ENCODE results near the gene KATNAL2. TPM values are rescaled to one million over a fixed set of nuclear protein-coding genes. Genes with fewer than 3 reads are reported as not detected.

The KATNAL2 gene
- total RNA-seq, 1 donor from 2014 or later, result 7.7 TPM

- H3K36me3 Mint-ChIP-seq (ENCODE audit: low read depth), result no peaks in the 10 kb centered on the region
- H3K4me3 Mint-ChIP-seq, result no peak overlapping the region
- DNase-seq (ENCODE audit: low read depth, low spot score), result no peak
- H3K27me3 Mint-ChIP-seq (ENCODE audit: low read depth), result no peaks in the 10 kb centered on the region
- TF ChIP-seq, protein P1, sequence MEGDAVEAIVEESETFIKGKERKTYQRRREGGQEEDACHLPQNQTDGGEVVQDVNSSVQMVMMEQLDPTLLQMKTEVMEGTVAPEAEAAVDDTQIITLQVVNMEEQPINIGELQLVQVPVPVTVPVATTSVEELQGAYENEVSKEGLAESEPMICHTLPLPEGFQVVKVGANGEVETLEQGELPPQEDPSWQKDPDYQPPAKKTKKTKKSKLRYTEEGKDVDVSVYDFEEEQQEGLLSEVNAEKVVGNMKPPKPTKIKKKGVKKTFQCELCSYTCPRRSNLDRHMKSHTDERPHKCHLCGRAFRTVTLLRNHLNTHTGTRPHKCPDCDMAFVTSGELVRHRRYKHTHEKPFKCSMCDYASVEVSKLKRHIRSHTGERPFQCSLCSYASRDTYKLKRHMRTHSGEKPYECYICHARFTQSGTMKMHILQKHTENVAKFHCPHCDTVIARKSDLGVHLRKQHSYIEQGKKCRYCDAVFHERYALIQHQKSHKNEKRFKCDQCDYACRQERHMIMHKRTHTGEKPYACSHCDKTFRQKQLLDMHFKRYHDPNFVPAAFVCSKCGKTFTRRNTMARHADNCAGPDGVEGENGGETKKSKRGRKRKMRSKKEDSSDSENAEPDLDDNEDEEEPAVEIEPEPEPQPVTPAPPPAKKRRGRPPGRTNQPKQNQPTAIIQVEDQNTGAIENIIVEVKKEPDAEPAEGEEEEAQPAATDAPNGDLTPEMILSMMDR (conservative IDR thresholded peaks at IDR 0.05), result no peak
- H3K27ac Mint-ChIP-seq (ENCODE audit: unreplicated experiment), result no peak overlapping the region
- H3K4me1 Mint-ChIP-seq, result peaks cover 4% of the 10 kb centered on the region
- no peaks in the 10 kb centered on the region for H3K9me3 Mint-ChIP-seq
Measured at GRCh38 chr18:47036927-47037578, 119.7 kb downstream of the KATNAL2 start.

GRCh38 chr18:47040982-47041381 lies 123.6 kb downstream of the KATNAL2 start:
- peaks cover 4% of the 10 kb centered on the region for H3K4me1 Mint-ChIP-seq
- no peaks in the 10 kb centered on the region for H3K9me3 Mint-ChIP-seq
- H3K4me3 Mint-ChIP-seq, result no peak overlapping the region
- H3K36me3 Mint-ChIP-seq (ENCODE audit: low read depth), result no peaks in the 10 kb centered on the region
- no peak overlapping the region for H3K27ac Mint-ChIP-seq (ENCODE audit: unreplicated experiment)
- TF ChIP-seq, protein P1 (conservative IDR thresholded peaks at IDR 0.05), result no peak
- no peak for DNase-seq (ENCODE audit: low read depth, low spot score)
- H3K27me3 Mint-ChIP-seq (ENCODE audit: low read depth), result no peaks in the 10 kb centered on the region

- no peak overlapping the region for H3K27ac Mint-ChIP-seq (ENCODE audit: unreplicated experiment)
- no peaks in the 10 kb centered on the region for H3K9me3 Mint-ChIP-seq
- H3K27me3 Mint-ChIP-seq (ENCODE audit: low read depth), result no peaks in the 10 kb centered on the region
- TF ChIP-seq, protein P1 (conservative IDR thresholded peaks at IDR 0.05), result peak; percentile 76
- no peaks in the 10 kb centered on the region for H3K36me3 Mint-ChIP-seq (ENCODE audit: low read depth)
- no peak overlapping the region for H3K4me3 Mint-ChIP-seq
- peak; percentile 18 for DNase-seq (ENCODE audit: low read depth, low spot score)
- peaks cover 4% of the 10 kb centered on the region for H3K4me1 Mint-ChIP-seq
Measured at GRCh38 chr18:47050468-47050867, 133.1 kb downstream of the KATNAL2 start.

- Mint-ChIP-seq H3K4me1 (peaks cover 4% of the 10 kb centered on the region), H3K36me3 (ENCODE audit: low read depth) (no peaks in the 10 kb centered on the region), H3K27me3 (ENCODE audit: low read depth) (no peaks in the 10 kb centered on the region), H3K9me3 (no peaks in the 10 kb centered on the region), H3K4me3 (no peak overlapping the region), H3K27ac (ENCODE audit: unreplicated experiment) (no peak overlapping the region)
- TF ChIP-seq, protein P1 (conservative IDR thresholded peaks at IDR 0.05), result no peak
- DNase-seq (ENCODE audit: low read depth, low spot score), result no peak
Measured at GRCh38 chr18:47054369-47054768, 137.0 kb downstream of the KATNAL2 start.

DNA sequence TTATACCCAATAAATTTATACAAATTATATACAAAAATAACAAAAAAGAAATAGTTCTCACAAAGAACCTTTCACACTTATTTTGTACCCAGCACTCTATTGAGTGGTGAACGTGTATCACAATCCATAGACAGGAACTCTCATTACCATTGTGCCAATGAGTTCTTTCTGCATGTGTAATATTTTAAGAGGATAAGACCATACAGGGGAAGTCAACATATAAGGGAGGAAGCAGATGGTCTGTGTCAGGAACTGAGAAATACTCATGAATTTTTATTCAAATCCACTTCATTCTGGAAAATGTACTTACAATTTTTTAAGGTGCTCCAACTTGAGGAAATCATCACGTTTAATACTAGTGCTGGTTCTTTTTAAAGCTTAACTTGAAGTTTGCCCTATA lies 145.1 kb downstream of the KATNAL2 start:
- Mint-ChIP-seq H3K36me3 (ENCODE audit: low read depth) (no peaks in the 10 kb centered on the region), H3K9me3 (no peaks in the 10 kb centered on the region), H3K27ac (ENCODE audit: unreplicated experiment) (no peak overlapping the region), H3K27me3 (ENCODE audit: low read depth) (no peaks in the 10 kb centered on the region), H3K4me3 (no peak overlapping the region), H3K4me1 (peaks cover 7% of the 10 kb centered on the region)
- TF ChIP-seq, protein P1 (conservative IDR thresholded peaks at IDR 0.05), result no peak
- no peak for DNase-seq (ENCODE audit: low read depth, low spot score)

Data from neural crest cell (in vitro differentiated cells).